PC-3 (cell line): ENCODE measurements around the gene PPCS.

ENCODE experiments used
- EZH2 ChIP-seq: fragments of 300-600 bp; sonication (generic); IDR thresholded peaks from one replicate; pipeline ENCODE4 v1.6.1; 2017; ENCODE audit warnings: antibody characterized with exemption, mild to moderate bottlenecking, low read length; ENCODE audit not compliant: unreplicated experiment
- TF ChIP-seq, protein P1 (sequence below): fragments of 300-600 bp; sonication (generic); conservative IDR thresholded peaks from 2 replicates; pipeline ENCODE4 v1.5.1; 2017; ENCODE audit warnings: antibody characterized with exemption, low read depth, mild to moderate bottlenecking, low read length

DNA sequence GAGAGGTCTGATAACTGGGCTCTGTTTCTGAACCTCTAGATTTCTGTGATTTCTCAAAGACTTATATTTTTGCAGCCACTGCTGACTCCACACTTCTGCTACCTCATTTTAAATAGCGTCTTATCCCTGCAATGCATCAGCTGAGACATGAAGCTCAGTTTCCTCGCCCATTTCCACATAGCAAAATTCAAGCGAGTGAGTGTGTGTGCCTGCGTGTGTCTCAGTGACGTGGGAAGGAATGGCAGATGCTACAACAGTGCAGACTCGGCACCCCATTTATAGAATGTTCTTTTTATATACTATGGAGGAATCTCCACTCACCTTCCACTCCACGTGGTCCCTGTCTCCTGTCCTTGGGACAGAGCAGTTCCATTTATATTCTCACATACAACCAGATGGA is 36.2 kb upstream of the PPCS start:
- TF ChIP-seq, protein P1, sequence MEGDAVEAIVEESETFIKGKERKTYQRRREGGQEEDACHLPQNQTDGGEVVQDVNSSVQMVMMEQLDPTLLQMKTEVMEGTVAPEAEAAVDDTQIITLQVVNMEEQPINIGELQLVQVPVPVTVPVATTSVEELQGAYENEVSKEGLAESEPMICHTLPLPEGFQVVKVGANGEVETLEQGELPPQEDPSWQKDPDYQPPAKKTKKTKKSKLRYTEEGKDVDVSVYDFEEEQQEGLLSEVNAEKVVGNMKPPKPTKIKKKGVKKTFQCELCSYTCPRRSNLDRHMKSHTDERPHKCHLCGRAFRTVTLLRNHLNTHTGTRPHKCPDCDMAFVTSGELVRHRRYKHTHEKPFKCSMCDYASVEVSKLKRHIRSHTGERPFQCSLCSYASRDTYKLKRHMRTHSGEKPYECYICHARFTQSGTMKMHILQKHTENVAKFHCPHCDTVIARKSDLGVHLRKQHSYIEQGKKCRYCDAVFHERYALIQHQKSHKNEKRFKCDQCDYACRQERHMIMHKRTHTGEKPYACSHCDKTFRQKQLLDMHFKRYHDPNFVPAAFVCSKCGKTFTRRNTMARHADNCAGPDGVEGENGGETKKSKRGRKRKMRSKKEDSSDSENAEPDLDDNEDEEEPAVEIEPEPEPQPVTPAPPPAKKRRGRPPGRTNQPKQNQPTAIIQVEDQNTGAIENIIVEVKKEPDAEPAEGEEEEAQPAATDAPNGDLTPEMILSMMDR: no peak
- TF ChIP-seq EZH2: no peak
